ENCODE data around the gene FNDC1. TPM values are rescaled to one million over a fixed set of nuclear protein-coding genes. Genes with fewer than 3 reads are reported as not detected.

Gene FNDC1
- total RNA-seq, 1 donor: 24.2 TPM

- no peak overlapping the region for H2AFZ ChIP-seq (ENCODE audit: low read length)
- no peak for TF ChIP-seq CTCF (IDR thresholded peaks at IDR 0.05; ENCODE audit: extremely low read depth, low read depth, low read length)
- no peaks in the 10 kb centered on the region for H3K36me3 ChIP-seq (ENCODE audit: insufficient read depth, low read length)
- H3K79me2 ChIP-seq (ENCODE audit: insufficient read depth, low read length): no peaks in the 10 kb centered on the region
- peaks cover 9% of the 10 kb centered on the region for H3K4me1 ChIP-seq (ENCODE audit: insufficient read depth, low read length)
- no peak overlapping the region for H3K27ac ChIP-seq (ENCODE audit: low read depth, low read length)
- no peak overlapping the region for H3K4me3 ChIP-seq (ENCODE audit: insufficient read depth, low read length)
- H3K9me3 ChIP-seq (ENCODE audit: low read depth, low read length): peaks cover 3% of the 10 kb centered on the region
- H3K27me3 ChIP-seq (ENCODE audit: insufficient read depth, low read length): no peaks in the 10 kb centered on the region
- no peak overlapping the region for H3K4me2 ChIP-seq (ENCODE audit: insufficient read depth, low read length)
- no peaks in the 10 kb centered on the region for H4K20me1 ChIP-seq (ENCODE audit: insufficient read depth, low read length)
- DNase-seq (ENCODE audit: insufficient read length, low spot score, missing footprints): no peak
Measured at GRCh38 chr6:159190460-159190859, 21.3 kb downstream of the FNDC1 start.

GRCh38 chr6:159193923-159194322 is 24.7 kb downstream of the FNDC1 start:
- H3K4me3 ChIP-seq (ENCODE audit: insufficient read depth, low read length): no peak overlapping the region
- no peaks in the 10 kb centered on the region for H3K27me3 ChIP-seq (ENCODE audit: insufficient read depth, low read length)
- no peak for DNase-seq (ENCODE audit: insufficient read length, low spot score, missing footprints)
- H3K4me1 ChIP-seq (ENCODE audit: insufficient read depth, low read length): peaks cover 9% of the 10 kb centered on the region
- H3K27ac ChIP-seq (ENCODE audit: low read depth, low read length): peak overlapping the region; percentile 2
- H4K20me1 ChIP-seq (ENCODE audit: insufficient read depth, low read length): no peaks in the 10 kb centered on the region
- H3K4me2 ChIP-seq (ENCODE audit: insufficient read depth, low read length): no peak overlapping the region
- no peaks in the 10 kb centered on the region for H3K79me2 ChIP-seq (ENCODE audit: insufficient read depth, low read length)
- H3K9me3 ChIP-seq (ENCODE audit: low read depth, low read length): no peaks in the 10 kb centered on the region
- H2AFZ ChIP-seq (ENCODE audit: low read length): no peak overlapping the region
- no peak for TF ChIP-seq CTCF (IDR thresholded peaks at IDR 0.05; ENCODE audit: extremely low read depth, low read depth, low read length)
- no peaks in the 10 kb centered on the region for H3K36me3 ChIP-seq (ENCODE audit: insufficient read depth, low read length)

- Histone ChIP-seq H2AFZ (ENCODE audit: low read length) (no peak overlapping the region), H3K4me3 (ENCODE audit: insufficient read depth, low read length) (no peak overlapping the region), H4K20me1 (ENCODE audit: insufficient read depth, low read length) (no peaks in the 10 kb centered on the region), H3K79me2 (ENCODE audit: insufficient read depth, low read length) (no peaks in the 10 kb centered on the region), H3K9me3 (ENCODE audit: low read depth, low read length) (no peaks in the 10 kb centered on the region), H3K4me2 (ENCODE audit: insufficient read depth, low read length) (peak overlapping the region; percentile 0), H3K27ac (ENCODE audit: low read depth, low read length) (no peak overlapping the region), H3K4me1 (ENCODE audit: insufficient read depth, low read length) (peaks cover 9% of the 10 kb centered on the region), H3K27me3 (ENCODE audit: insufficient read depth, low read length) (no peaks in the 10 kb centered on the region), H3K36me3 (ENCODE audit: insufficient read depth, low read length) (no peaks in the 10 kb centered on the region)
- no peak for TF ChIP-seq CTCF (IDR thresholded peaks at IDR 0.05; ENCODE audit: extremely low read depth, low read depth, low read length)
- no peak for DNase-seq (ENCODE audit: insufficient read length, low spot score, missing footprints)
Measured at GRCh38 chr6:159194421-159194820, 25.2 kb downstream of the FNDC1 start.

GRCh38 chr6:159196430-159196975 is 27.3 kb downstream of the FNDC1 start:
- Histone ChIP-seq H3K27ac (ENCODE audit: low read depth, low read length) (no peak overlapping the region), H3K4me3 (ENCODE audit: insufficient read depth, low read length) (no peak overlapping the region), H3K4me2 (ENCODE audit: insufficient read depth, low read length) (no peak overlapping the region), H3K79me2 (ENCODE audit: insufficient read depth, low read length) (no peaks in the 10 kb centered on the region), H4K20me1 (ENCODE audit: insufficient read depth, low read length) (no peaks in the 10 kb centered on the region), H3K4me1 (ENCODE audit: insufficient read depth, low read length) (peaks cover 9% of the 10 kb centered on the region), H3K27me3 (ENCODE audit: insufficient read depth, low read length) (no peaks in the 10 kb centered on the region), H2AFZ (ENCODE audit: low read length) (no peak overlapping the region), H3K9me3 (ENCODE audit: low read depth, low read length) (no peaks in the 10 kb centered on the region), H3K36me3 (ENCODE audit: insufficient read depth, low read length) (no peaks in the 10 kb centered on the region)
- no peak for DNase-seq (ENCODE audit: insufficient read length, low spot score, missing footprints)
- TF ChIP-seq CTCF (IDR thresholded peaks at IDR 0.05; ENCODE audit: extremely low read depth, low read depth, low read length): no peak
